A549 (cell line): ENCODE measurements around the gene PDZD4. TPM values are rescaled to one million over a fixed set of nuclear protein-coding genes. Genes with fewer than 3 reads are reported as not detected.

Experiments
- ATAC-seq, 2 experiments: fragments of 200-7000 bp in 1 of 2; fragments of >200 bp in 1 of 2; cut with Nextera tagmentation in 1 of 2; cut with Tn5 transposase in 1 of 2; 3 replicates each; pipeline versions ENCODE4 v1.8.0 to v1.9.1; 2018 to 2020; ENCODE audit warnings: mild to moderate bottlenecking in 1 of 2, moderate library complexity in 1 of 2
- CTCF ChIA-PET: fragments of 300-600 bp; sonication (Branson Sonifier 250); formaldehyde crosslinking; extraction: SDS; loops from one replicate; lab custom pipeline; 2021; ENCODE audit warnings: antibody characterized with exemption, inconsistent platforms; lab: Yijun Ruan, JAX
- POLR2A ChIA-PET: fragments of 350-600 bp; formaldehyde crosslinking; extraction: SDS; loops from one replicate; lab custom pipeline; 2021; ENCODE audit warnings: antibody characterized with exemption, inconsistent platforms; lab: Yijun Ruan, JAX
- DNase-seq, 2 experiments: peaks; one replicate each; pipeline versions ENCODE4 v3.0.0 to v3.0.0-alpha.2; 2011 to 2016; ENCODE audit warnings: low read depth in 1 of 2, low spot score in 1 of 2
- FAIRE-seq: peaks from 2 replicates; lab custom pipeline; 2011; peaks lifted over from hg19 to GRCh38; lab: Jason Lieb, UNC
- H3K27ac ChIP-seq, 2 experiments: fragments of >200 bp; sonication (Bioruptor Twin); formaldehyde crosslinking; 3 replicates each; pipeline ENCODE4 v1.5.1; 2016 to 2017
- H3K4me1 ChIP-seq: fragments of >200 bp; sonication (Bioruptor Twin); formaldehyde crosslinking; 3 replicates; pipeline ENCODE4 v1.6.1; 2016
- H3K4me2 ChIP-seq: fragments of >200 bp; sonication (Bioruptor Twin); formaldehyde crosslinking; 3 replicates; pipeline ENCODE4 v1.6.1; 2016
- H3K4me3 ChIP-seq: fragments of >200 bp; sonication (Bioruptor Twin); formaldehyde crosslinking; 3 replicates; pipeline ENCODE4 v1.5.1; 2016
- H3K9me3 ChIP-seq: fragments of >200 bp; sonication (Bioruptor Twin); formaldehyde crosslinking; 3 replicates; pipeline ENCODE4 v1.6.1; 2016
- CBX2 ChIP-seq: fragments of 200-600 bp; sonication (generic); IDR thresholded peaks from 2 replicates; pipeline ENCODE4 v1.6.1; 2016; ENCODE audit warnings: low read depth, mild to moderate bottlenecking, borderline replicate concordance
- CBX8 ChIP-seq: fragments of 200-600 bp; sonication (generic); IDR thresholded peaks from 2 replicates; pipeline ENCODE4 v1.6.1; 2016
- CHD2 ChIP-seq: fragments of 150-350 bp; IDR thresholded peaks from 2 replicates; pipeline ENCODE4 v1.6.1; 2014; ENCODE audit warnings: low read length; ENCODE audit not compliant: partially characterized antibody
- CTCF ChIP-seq: fragments of >200 bp; sonication (Bioruptor Twin); formaldehyde crosslinking; IDR thresholded peaks from 3 replicates; pipeline ENCODE4 v1.5.1; 2016
- EHMT2 ChIP-seq: fragments of 200-600 bp; sonication (generic); IDR thresholded peaks from 2 replicates; pipeline ENCODE4 v1.6.1; 2016; ENCODE audit warnings: antibody characterized with exemption, low read depth, mild to moderate bottlenecking, moderate library complexity
- FOSB ChIP-seq: fragments of 250-450 bp; sonication (Bioruptor Pico); IDR thresholded peaks from 2 replicates; pipeline ENCODE4 v1.5.0; 2020; ENCODE audit warnings: mild to moderate bottlenecking, moderate library complexity
- FOXS1 ChIP-seq: fragments of 250-450 bp; sonication (Bioruptor Pico); IDR thresholded peaks from 2 replicates; pipeline ENCODE4 v1.5.0; 2020; ENCODE audit warnings: mild to moderate bottlenecking, moderate library complexity
- GATA3 ChIP-seq: IDR thresholded peaks from 2 replicates; pipeline ENCODE4 v1.6.1; 2012; ENCODE audit warnings: borderline replicate concordance
- HES2 ChIP-seq: fragments of >200 bp; sonication (Bioruptor Twin); formaldehyde crosslinking; IDR thresholded peaks from 2 replicates; pipeline ENCODE4 v1.6.1; 2016
- HEYL ChIP-seq: fragments of 250-450 bp; sonication (Bioruptor Pico); IDR thresholded peaks from 2 replicates; pipeline ENCODE4 v1.8.0; 2021; ENCODE audit warnings: mild to moderate bottlenecking, moderate library complexity
- HOXA7 ChIP-seq: fragments of 250-450 bp; sonication (Bioruptor Pico); IDR thresholded peaks from 2 replicates; pipeline ENCODE4 v1.5.0; 2020; ENCODE audit warnings: mild to moderate bottlenecking, moderate library complexity
- HOXB13 ChIP-seq: fragments of 250-450 bp; sonication (Bioruptor Pico); IDR thresholded peaks from 2 replicates; pipeline ENCODE4 v1.5.0; 2020; ENCODE audit warnings: low read depth, mild to moderate bottlenecking, moderate library complexity
- JUN ChIP-seq, 2 experiments: fragments of >200 bp; sonication (Bioruptor Twin); formaldehyde crosslinking; IDR thresholded peaks; 2 replicates in 1 of 2; 3 replicates in 1 of 2; pipeline ENCODE4 v1.6.1; 2016 to 2017
- KDM5A ChIP-seq: fragments of 200-600 bp; sonication (generic); IDR thresholded peaks from 2 replicates; pipeline ENCODE4 v1.6.1; 2016; ENCODE audit warnings: antibody characterized with exemption, mild to moderate bottlenecking
- MAFK ChIP-seq: fragments of 450-650 bp; IDR thresholded peaks from 2 replicates; pipeline ENCODE4 v1.6.1; 2014; ENCODE audit not compliant: partially characterized antibody
- MAX ChIP-seq: IDR thresholded peaks from 2 replicates; pipeline ENCODE4 v1.6.1; 2012
- MAZ ChIP-seq: fragments of 150-350 bp; IDR thresholded peaks from 2 replicates; pipeline ENCODE4 v1.6.1; 2014; ENCODE audit warnings: antibody characterized with exemption, low read depth, low read length, borderline replicate concordance
- MYC ChIP-seq: IDR thresholded peaks from 2 replicates; pipeline ENCODE4 v1.6.1; 2012; ENCODE audit warnings: mild to moderate bottlenecking, inconsistent platforms, low read length, improper control_type of control experiment, borderline replicate concordance
- NFE2L2 ChIP-seq: fragments of 150-350 bp; conservative IDR thresholded peaks from 2 replicates; pipeline ENCODE4 v1.6.1; 2014; ENCODE audit warnings: low read length
- NPAS2 ChIP-seq: fragments of 250-450 bp; sonication (Bioruptor Pico); IDR thresholded peaks from 2 replicates; pipeline ENCODE4 v1.8.0; 2022; ENCODE audit warnings: mild to moderate bottlenecking, moderate library complexity, borderline replicate concordance
- RCOR1 ChIP-seq: fragments of 150-350 bp; IDR thresholded peaks from 2 replicates; pipeline ENCODE4 v1.6.1; 2014; ENCODE audit warnings: antibody characterized with exemption, low read length, low read depth
- SREBF2 ChIP-seq: fragments of 450-650 bp; IDR thresholded peaks from 2 replicates; pipeline ENCODE4 v1.6.1; 2014; ENCODE audit warnings: mild to moderate bottlenecking, moderate library complexity
- TFCP2L1 ChIP-seq: fragments of 250-450 bp; sonication (Bioruptor Pico); IDR thresholded peaks from 2 replicates; pipeline ENCODE4 v1.5.0; 2021; ENCODE audit warnings: mild to moderate bottlenecking
- ZFP36 ChIP-seq: fragments of 450-650 bp; IDR thresholded peaks from 2 replicates; pipeline ENCODE4 v1.6.1; 2014; ENCODE audit warnings: borderline replicate concordance; ENCODE audit not compliant: partially characterized antibody
- ZSCAN20 ChIP-seq: fragments of 250-450 bp; sonication (Bioruptor Pico); IDR thresholded peaks from 2 replicates; pipeline ENCODE4 v1.8.0; 2022; ENCODE audit warnings: mild to moderate bottlenecking, moderate library complexity
- WGBS: methylation state at CpG from one replicate; pipeline ENCODE4 v1.1.6; 2017; ENCODE audit errors: missing lambda C conversion rate; 5-methylcytosine and 5-hydroxymethylcytosine counted together
- polyA plus RNA-seq, 4 experiments: library from polyadenylated mRNA; depleted of rRNA in 3 of 4; stranded (reverse); fragments of >200 nt; fragmentation: RNase III in 1 of 4; extraction: RNeasy Plus Mini Kit Qiagen cat#74134 plus additional on column Dnase treatment in 1 of 4; gene quantifications; 2 replicates in 3 of 4; 3 replicates in 1 of 4; pipeline ENCODE4 v1.2.3, GENCODE V29; 2011 to 2017
- TF ChIP-seq, protein P1 (sequence below): IDR thresholded peaks from 2 replicates; pipeline ENCODE4 v1.6.1; 2012; ENCODE audit warnings: low read depth, borderline replicate concordance
- TF ChIP-seq, protein P2 (sequence below): IDR thresholded peaks from 2 replicates; pipeline ENCODE4 v1.6.1; 2012
- TF ChIP-seq, protein P3 (sequence below): fragments of 250-450 bp; sonication (Bioruptor Pico); IDR thresholded peaks from 2 replicates; pipeline ENCODE4 v1.5.0; 2020; ENCODE audit warnings: low read depth, mild to moderate bottlenecking, moderate library complexity
- TF ChIP-seq, protein P4 (sequence below): fragments of 450-650 bp; IDR thresholded peaks from 2 replicates; pipeline ENCODE4 v1.6.1; 2014; ENCODE audit warnings: antibody characterized with exemption

Gene PDZD4
- polyA plus RNA-seq, 2 of the 4 experiments (the other 2 are of a cell fraction), result 1.2 to 3.0 TPM

DNA sequence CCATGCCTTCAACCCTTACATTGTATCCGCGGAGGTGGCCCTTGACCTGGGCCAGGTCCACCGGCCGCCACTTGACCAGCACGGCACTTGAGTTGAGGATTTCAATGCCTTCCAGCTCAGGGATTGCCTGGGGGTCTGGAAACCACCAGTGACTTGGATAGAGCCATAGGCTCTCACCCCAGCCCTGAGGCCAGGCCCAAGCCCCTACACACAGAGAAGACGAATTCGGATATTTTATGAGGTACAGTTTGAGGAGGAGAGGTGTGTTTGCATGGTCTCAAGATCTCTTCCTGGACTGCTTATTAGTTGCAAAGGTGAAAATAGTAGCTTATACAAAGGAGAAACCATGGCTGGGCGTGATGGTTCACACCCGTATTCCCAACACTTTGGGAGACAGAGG is 35.3 kb upstream of the PDZD4 start (continued):
- TF ChIP-seq MAZ (no peak), ZFP36 (no peak), HEYL (CRISPR knock-in tag) (no peak), FOSB (CRISPR knock-in tag) (no peak), EHMT2 (no peak), CBX8 (no peak)
- TF ChIP-seq, protein P1, sequence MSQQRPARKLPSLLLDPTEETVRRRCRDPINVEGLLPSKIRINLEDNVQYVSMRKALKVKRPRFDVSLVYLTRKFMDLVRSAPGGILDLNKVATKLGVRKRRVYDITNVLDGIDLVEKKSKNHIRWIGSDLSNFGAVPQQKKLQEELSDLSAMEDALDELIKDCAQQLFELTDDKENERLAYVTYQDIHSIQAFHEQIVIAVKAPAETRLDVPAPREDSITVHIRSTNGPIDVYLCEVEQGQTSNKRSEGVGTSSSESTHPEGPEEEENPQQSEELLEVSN, result no peak

DNA sequence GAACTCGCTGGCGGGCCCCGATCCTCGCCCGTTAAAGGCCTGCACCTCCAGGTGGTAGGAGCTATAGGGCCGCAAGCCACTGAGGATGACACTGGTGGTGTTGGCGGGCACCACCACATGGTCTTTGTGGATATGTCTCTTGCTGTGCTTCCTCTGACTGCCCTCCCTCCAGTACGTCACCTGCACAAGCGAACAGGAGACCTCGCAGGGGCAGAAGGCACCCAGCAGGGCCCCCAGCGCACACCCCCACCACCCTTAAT is 34.9 kb upstream of the PDZD4 start:
- ChIA-PET POLR2A (no interaction called here), CTCF (interaction anchor here (0.7 kb wide), 1 partner anchor 1703 kb away, joined by 3 read pairs; no protein-coding TSS in a partner anchor)
- ATAC-seq (no peak), DNase-seq (no peak), FAIRE-seq (no peak)
- Histone ChIP-seq H3K4me2 (no peak overlapping the region), H3K9me3 (no peaks in the 10 kb centered on the region), H3K4me3 (no peak overlapping the region), H3K27ac (no peak overlapping the region), H3K4me1 (no peaks in the 10 kb centered on the region)
- TF ChIP-seq HEYL (CRISPR knock-in tag), result no peak
- no peak for TF ChIP-seq CHD2
- TF ChIP-seq CTCF, result no peak
- no peak for TF ChIP-seq FOXS1
- WGBS, result 100% methylated on average over 2 of the region's 11 CpGs

DNA sequence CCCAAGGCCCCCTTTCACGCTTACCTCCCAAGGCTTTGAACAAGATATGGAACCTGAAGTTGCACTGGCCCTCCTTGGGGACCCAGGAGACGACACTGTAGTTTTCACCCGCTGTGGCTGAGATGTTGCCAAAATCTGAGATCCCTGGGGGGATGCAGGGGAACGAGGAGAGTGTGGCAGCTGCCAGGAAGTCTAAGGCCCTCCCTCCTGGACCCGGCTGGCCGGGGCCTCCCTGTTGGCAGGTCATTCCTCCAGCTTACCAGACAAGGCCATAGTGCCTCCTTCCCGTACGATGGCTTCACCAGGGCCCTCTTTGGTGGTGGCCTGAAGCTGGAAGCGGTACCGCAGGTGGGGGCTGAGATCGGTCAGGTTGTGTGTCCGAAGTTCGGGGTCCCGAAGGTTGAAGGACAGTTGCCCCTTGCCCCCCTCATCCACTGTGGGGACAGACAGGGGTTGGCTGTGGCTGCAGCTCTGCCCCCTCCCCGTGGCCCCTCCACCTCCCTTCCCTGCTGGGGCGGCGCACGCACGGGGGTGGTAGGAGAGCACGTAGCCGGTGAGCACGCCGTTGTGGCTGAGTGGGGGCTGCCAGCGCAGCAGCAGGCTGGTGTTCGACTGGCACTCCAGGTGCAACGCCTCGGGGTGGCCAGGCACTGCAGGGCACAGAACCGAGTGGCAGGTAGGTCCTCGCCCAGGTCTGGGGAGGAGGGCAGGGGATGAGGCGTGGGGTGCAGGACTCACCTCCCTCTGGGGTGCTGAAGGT is 34.4 kb upstream of the PDZD4 start:
- no peaks in the 10 kb centered on the region for H3K9me3 ChIP-seq
- no peak overlapping the region for H3K4me3 ChIP-seq
- 80% methylated on average over 1 of the region's 30 CpGs for WGBS
- no peaks in the 10 kb centered on the region for H3K4me1 ChIP-seq
- DNase-seq (no peak), ATAC-seq (no peak), FAIRE-seq (no peak)
- CTCF ChIA-PET, result interaction anchor here (0.7 kb wide), 1 partner anchor 1703 kb away, joined by 3 read pairs; no protein-coding TSS in a partner anchor
- no peak for TF ChIP-seq MAFK
- TF ChIP-seq MYC, result no peak
- TF ChIP-seq MAZ, result no peak
- TF ChIP-seq SREBF2, result no peak
- TF ChIP-seq CBX2, result no peak
- TF ChIP-seq JUN (IDR thresholded peaks at IDR 0.05), result no peak
- H3K4me2 ChIP-seq, result no peak overlapping the region
- no peak overlapping the region for H3K27ac ChIP-seq
- POLR2A ChIA-PET, result no interaction called here

DNA sequence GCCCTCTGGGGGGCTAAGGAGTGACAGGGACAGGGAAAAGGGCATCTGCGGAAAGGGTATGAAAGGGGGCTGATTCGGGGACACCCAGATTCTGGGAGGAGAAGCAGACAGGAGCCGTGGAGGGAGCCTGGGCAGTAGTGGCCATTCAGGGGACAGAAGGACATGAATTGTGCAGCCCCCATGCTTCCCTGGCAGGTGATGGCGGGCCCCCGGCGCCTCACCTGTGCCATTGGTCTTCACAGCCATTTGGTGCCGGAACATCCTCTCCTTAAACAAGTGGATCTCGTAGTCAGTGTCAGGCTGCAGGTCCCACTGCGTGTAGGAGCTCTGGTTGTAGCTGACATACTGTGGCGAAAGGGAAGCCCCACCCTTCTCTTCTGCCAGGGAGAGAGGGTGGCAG is 33.8 kb upstream of the PDZD4 start:
- Histone ChIP-seq H3K27ac (no peak overlapping the region), H3K4me3 (no peak overlapping the region), H3K4me2 (no peak overlapping the region), H3K4me1 (no peaks in the 10 kb centered on the region)
- WGBS, result 59% methylated on average over 4 of the region's 10 CpGs
- no peak for DNase-seq
- no peak for ATAC-seq
- FAIRE-seq, result no peak
- TF ChIP-seq MAZ (no peak), GATA3 (no peak), KDM5A (no peak), MAX (no peak), NFE2L2 (no peak), NPAS2 (CRISPR knock-in tag) (no peak), HOXB13 (CRISPR knock-in tag) (no peak), HOXA7 (CRISPR knock-in tag) (no peak), RCOR1 (no peak), ZSCAN20 (CRISPR knock-in tag) (no peak), TFCP2L1 (no peak), HES2 (no peak)
- TF ChIP-seq, protein P2, sequence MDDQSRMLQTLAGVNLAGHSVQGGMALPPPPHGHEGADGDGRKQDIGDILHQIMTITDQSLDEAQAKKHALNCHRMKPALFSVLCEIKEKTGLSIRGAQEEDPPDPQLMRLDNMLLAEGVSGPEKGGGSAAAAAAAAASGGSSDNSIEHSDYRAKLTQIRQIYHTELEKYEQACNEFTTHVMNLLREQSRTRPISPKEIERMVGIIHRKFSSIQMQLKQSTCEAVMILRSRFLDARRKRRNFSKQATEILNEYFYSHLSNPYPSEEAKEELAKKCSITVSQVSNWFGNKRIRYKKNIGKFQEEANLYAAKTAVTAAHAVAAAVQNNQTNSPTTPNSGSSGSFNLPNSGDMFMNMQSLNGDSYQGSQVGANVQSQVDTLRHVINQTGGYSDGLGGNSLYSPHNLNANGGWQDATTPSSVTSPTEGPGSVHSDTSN, result no peak
- TF ChIP-seq, protein P3, sequence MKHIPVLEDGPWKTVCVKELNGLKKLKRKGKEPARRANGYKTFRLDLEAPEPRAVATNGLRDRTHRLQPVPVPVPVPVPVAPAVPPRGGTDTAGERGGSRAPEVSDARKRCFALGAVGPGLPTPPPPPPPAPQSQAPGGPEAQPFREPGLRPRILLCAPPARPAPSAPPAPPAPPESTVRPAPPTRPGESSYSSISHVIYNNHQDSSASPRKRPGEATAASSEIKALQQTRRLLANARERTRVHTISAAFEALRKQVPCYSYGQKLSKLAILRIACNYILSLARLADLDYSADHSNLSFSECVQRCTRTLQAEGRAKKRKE (CRISPR knock-in tag), result no peak
- TF ChIP-seq, protein P4, sequence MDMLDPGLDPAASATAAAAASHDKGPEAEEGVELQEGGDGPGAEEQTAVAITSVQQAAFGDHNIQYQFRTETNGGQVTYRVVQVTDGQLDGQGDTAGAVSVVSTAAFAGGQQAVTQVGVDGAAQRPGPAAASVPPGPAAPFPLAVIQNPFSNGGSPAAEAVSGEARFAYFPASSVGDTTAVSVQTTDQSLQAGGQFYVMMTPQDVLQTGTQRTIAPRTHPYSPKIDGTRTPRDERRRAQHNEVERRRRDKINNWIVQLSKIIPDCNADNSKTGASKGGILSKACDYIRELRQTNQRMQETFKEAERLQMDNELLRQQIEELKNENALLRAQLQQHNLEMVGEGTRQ, result no peak
- TF ChIP-seq, all 56 proteins: peak for 0
- H3K9me3 ChIP-seq, result no peaks in the 10 kb centered on the region
- ChIA-PET POLR2A (no interaction called here), CTCF (interaction anchor here (0.7 to 1.2 kb wide), 2 partner anchors 59 to 1755 kb away, joined by 3 read pairs; no protein-coding TSS in a partner anchor)
